Globus pallidus (tissue), 1 donor: ENCODE data around the gene DISC1.
"Not testable (repeated sequence)": the region's sequence is repeated elsewhere in the genome, so short reads cannot be mapped to it uniquely, and the experiment has no call there.

ENCODE experiments used
- DNase-seq: peaks from one replicate; pipeline ENCODE4 v3.0.0-alpha.2; 2015; ENCODE audit warnings: low spot score

The DISC1 gene

DNA sequence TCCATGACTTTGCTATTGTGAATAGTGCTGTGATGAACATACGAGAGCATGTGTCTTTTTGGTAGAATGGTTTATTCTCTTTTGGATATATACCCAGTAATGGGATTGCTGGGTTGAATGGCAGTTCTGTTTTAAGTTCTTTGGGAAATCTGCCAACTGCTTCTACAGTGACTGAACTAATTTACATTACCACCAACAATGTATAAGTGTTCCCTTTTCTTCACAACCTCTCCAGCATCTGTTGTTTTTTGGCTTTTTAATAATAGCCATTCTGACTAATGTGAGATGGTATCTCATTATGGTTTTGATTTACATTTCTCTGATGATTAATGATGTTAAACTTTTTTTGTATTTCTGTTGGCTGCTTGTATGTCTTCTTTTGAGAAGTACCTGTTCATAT, 335.2 kb downstream of the DISC1 start:
- peak; percentile 17 for DNase-seq

GRCh38 chr1:231962636-231963035, 336.0 kb downstream of the DISC1 start:
- no peak for DNase-seq

DNA sequence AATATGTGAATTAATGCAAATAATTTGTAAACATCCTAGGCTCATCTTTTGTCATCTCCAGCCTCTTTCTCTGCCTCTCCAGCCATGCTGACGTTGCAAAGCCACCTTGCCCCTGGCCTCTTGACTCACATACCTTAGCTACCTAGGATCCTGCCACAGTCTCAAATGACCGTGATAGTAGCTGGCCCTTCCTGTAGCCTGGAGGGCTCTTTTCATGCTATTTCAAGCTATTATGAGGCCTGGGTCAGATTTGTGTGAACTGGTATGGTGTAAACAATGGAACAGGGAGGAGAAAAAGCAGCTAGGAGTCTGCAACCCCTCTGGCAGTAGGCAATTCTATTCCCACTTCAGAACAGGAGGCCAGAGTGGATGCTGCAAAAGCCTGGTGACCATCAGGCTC, 337.7 kb downstream of the DISC1 start:
- no peak for DNase-seq

DNA sequence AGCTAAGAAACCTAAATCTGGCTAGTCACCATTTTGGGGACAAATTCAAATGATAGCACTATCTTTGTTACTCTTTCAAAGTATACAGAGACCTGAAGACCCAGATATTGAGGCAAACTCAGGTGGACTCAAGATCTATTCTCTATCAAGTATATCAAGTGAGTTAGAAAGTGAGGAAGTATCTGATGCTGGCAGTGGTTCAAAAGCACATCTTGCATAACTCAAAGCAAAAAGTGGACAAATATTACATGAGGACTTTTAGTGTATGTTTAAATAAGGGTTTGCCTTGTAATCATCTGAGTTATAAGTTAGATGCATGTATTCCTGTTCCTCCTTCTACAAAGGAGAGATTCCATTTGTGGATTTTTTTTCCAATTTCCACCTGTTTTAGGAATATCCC, 338.4 kb downstream of the DISC1 start:
- DNase-seq: no peak

DNA sequence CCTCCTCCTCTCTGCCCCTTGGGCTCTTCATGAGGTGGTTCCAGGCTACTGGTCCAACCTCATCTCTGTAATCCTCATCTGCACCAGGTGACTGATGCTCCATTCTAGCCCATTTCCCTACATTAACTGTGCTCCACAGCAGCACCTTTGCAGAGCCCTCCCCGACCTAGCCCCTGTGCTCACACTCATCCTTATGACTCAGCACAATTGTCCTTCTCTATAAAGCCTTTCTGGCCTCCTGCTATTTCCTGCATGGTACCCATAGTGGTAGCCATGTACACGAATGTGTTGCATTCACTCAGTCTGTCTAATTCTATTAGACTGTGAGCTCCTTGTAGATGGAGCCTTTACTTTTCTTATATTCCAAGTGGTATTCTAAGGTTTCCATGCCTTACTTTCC, 339.0 kb downstream of the DISC1 start:
- no peak for DNase-seq

- no peak for DNase-seq
Observed at GRCh38 chr1:231966983-231967382, 340.4 kb downstream of the DISC1 start.

DNA sequence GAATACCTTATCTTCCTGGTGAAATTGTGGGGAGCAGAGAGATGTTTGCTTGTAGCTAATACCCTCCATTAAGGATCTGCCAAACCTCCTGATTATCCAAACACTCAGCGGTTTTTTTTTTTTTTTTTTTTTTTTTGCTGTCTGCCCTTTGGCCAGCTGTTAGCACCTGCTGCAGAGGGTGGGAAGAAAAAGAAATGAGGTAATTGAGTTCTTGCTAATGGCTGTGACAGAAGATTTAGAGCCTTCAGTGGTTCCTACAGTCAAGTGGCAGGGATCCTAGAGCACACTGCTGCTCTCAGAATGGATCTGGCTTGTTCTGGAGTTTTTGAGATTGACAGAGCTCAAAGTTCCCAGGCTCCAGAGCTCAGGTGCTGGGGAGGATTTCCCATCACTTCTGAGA, 342.5 kb downstream of the DISC1 start:
- no peak for DNase-seq

- not testable (repeated sequence) for DNase-seq
Observed at GRCh38 chr1:231969761-231970160, 343.2 kb downstream of the DISC1 start.

DNA sequence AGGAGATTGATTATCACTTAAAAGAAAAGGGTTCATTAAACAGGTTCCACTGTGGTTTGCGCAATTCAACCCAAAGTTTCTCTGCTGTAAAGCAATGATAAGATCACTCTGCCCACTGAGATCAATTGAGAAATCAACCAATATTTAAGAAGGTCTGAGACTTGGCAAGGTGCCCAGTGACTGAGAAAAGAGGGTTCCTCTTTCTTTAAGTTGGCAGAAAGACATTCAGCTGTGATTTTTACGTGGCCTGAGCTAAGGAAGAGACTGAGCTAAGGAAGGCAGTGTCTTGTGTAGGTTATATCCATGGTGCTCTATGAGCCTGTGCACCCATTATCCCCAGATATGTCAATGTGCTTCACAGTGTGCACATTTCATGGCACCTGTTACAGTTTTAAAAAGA, 344.1 kb downstream of the DISC1 start:
- no peak for DNase-seq

DNA sequence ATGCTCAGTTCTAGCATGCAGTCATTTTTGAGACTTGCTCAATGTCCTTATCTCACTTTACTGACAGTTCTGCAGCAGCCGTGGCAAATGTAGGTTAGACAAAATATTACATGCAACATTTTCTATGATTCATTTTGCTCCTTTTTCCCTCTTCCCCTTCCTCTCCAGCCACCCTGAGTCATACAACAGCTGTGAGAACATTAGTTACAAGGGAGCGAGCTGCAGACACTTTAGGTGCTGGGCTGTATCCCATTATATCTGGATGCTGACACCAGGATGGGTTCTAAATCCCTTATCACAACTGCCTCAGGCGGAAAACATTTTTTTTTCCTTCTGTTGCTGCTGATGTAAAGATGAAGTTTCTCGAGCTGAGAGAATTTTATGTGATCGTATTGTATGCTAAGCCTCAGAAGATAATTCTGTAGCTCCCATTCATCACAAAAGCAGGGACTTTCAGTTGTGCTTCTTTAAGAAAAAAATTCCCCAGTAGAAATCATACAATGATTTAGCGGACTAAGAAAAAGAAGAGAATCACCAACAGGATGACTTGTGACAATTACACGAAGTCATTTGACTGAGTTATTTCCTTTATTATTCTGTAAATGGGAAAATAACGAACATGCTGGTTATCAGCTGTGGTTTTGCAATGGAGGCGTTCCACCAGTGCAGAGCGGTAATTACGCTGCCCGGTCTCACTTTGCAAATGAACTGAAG, 345.0 kb downstream of the DISC1 start:
- no peak for DNase-seq

- DNase-seq: no peak
Observed at GRCh38 chr1:231972111-231972445, 345.5 kb downstream of the DISC1 start.

DNA sequence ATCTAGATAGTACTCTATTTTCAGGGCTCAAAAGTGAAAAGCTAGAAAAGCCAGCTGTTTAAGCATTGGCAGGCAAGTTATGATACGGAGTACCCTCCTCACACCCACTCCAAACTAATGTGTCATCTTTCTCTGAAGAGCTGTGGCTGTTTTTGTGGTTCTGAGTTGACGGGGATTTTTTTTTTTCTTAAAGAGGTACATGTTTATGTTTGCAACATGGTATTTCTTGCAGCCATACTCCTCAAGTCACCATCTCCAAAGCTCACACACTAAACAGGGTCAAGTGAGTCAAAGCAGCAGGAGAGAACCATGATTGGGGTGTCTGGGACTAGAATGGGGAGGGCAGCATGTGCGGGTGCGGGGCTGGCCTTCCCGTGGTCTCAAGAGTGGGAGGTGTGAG, 347.2 kb downstream of the DISC1 start:
- DNase-seq: no peak

DNA sequence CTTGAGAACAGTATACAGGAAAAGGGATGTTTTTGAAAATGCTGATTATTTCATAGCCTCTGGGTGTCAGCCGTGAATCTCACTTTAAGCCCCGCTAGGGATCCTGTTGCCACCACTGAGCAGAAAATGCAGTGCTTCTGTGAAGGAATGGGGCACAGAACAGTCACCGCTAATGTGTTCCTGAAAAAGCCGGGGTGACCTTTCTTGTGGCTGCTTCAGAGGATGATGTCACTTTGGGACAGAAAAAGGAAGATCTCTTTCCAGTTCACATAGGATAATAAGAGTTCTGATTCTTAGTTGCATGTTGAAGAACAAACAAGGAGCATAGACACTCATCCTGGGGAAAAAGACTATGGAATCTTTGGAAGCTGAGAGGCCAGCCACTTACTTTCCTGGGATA, 349.6 kb downstream of the DISC1 start:
- no peak for DNase-seq

DNA sequence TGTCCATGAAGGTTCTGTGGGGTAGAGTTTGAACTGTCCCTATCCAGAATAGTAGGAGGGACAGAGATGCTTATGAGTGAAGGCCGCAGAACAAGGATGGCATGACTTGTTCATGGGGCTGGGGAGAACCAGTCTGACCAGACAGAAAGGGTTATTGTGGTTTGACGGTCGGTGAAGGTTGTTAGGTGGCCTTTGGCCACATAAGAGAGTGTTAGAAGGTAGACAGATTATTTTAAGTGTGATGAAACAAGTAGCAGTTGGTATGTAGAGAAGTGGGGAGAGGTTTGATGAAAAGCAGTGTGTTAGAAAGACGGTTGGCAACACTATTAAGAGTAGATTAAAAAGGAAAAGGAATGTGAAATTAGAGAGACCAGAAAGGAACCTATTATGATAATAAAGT, 355.1 kb downstream of the DISC1 start:
- no peak for DNase-seq

GRCh38 chr1:231982871-231983587, 356.4 kb downstream of the DISC1 start:
- no peak for DNase-seq

- DNase-seq: no peak
Observed at GRCh38 chr1:231983588-231984193, 357.1 kb downstream of the DISC1 start.

DNA sequence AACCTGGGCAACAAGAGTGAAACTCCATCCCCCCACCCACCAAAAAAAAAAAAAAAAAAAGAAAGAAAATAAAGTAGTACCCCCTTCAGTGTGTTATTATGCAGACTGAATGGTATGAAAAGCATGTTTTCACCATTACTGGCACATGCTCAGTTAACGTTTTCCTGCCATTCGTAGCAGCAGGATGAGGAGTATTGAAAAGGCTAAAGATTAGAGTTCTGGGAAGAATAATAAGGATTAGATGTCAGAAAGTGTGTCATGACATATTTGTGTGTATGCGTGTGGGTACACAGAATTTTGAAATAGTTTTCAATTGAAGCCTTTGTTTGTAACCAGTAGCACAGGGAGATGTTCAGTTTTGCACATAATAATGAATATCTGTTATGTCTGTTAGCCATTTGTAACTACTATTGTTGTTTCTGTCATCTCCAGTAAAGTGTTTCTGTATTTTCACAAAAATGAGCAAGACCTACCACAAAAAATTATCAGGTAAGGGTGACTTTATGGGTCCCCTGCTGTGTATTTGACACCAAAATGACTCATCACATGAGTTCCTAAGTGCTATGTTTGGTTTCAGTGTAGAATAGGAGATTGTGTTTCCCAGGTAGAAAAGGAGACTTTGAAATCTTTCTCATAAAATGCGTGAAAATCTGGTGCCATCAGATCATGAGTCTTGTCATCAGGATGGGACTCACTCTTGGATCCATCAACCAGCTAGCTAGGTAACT, 358.9 kb downstream of the DISC1 start:
- DNase-seq: no peak

DNA sequence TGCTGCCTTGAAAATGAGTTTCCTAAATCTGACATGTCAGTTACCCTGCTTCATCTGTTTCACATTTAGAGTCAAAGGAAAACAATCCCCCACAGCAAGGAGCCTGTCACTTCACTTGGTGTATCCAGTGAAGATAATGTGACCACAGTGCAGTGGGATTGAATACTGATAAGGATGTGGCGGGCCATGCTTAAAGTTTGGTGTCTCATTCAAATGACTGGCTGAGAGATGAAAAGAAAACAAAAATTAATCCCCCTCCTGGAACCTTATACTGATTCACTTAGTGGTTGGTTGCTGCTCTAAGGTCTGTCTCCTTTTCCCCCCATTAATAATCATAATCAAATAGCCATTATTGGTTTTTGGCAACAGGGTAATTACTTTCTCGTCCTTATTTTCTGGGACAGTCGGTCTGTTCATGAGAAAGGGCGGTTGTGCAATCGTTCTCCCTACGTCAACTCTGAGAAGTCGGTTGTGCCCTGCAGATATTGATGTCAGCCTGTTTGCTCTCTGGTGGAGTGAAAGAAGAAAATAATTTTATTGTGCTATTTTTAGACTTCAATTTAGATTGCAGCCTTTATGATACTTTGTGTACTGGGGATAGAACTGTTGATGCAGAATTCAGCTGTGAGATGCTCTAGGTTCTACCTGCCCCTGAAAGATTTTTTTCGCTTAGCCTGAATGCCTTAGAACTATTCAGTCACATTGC, 360.2 kb downstream of the DISC1 start:
- DNase-seq: no peak

GRCh38 chr1:231990388-231990787, 363.8 kb downstream of the DISC1 start:
- no peak for DNase-seq

GRCh38 chr1:231991231-231991630, 364.6 kb downstream of the DISC1 start:
- no peak for DNase-seq

GRCh38 chr1:231993968-231994455, 367.4 kb downstream of the DISC1 start:
- DNase-seq: no peak

GRCh38 chr1:231998791-231999190, 372.2 kb downstream of the DISC1 start:
- no peak for DNase-seq
